H1 (cell line): ENCODE data around the gene NEUROD1.

ENCODE experiments used
- ATF3 ChIP-seq: IDR thresholded peaks from 2 replicates; pipeline ENCODE4 v1.6.1; 2011; ENCODE audit warnings: low read depth, mild to moderate bottlenecking, low read length; ENCODE audit not compliant: insufficient read depth
- CTCF ChIP-seq, 3 experiments: IDR thresholded peaks; 1 replicate in 2 of 3; 2 replicates in 1 of 3; pipeline versions ENCODE4 v1.5.1 to v1.6.1; 2011; ENCODE audit warnings: low read length in 3 of 3, mild to moderate bottlenecking in 3 of 3, inconsistent platforms in 2 of 3, low read depth in 1 of 3, moderate library complexity in 1 of 3; ENCODE audit not compliant: insufficient read depth in 1 of 3; ENCODE audit errors: control extremely low read depth in 1 of 3
- POLR2A ChIP-seq, 2 experiments: IDR thresholded peaks; 1 replicate in 1 of 2; 2 replicates in 1 of 2; pipeline ENCODE4 v1.6.1; 2011; ENCODE audit warnings: low read depth in 2 of 2, low read length in 2 of 2, mild to moderate bottlenecking in 2 of 2; ENCODE audit errors: control extremely low read depth in 1 of 2
- POLR2AphosphoS5 ChIP-seq: IDR thresholded peaks from 2 replicates; pipeline ENCODE4 v1.6.1; 2011; ENCODE audit warnings: low read depth, low read length

- TF ChIP-seq POLR2A (IDR thresholded peaks at IDR 0.05; ENCODE audit: control extremely low read depth in 1 of 2, low read depth in 2 of 2, low read length in 2 of 2) (no peak), POLR2AphosphoS5 (no peak), ATF3 (no peak), CTCF (IDR thresholded peaks at IDR 0.05; ENCODE audit: control extremely low read depth in 1 of 3, insufficient read depth in 1 of 3, low read depth in 1 of 3, low read length in 3 of 3) (no peak)
These were observed 43.4 kb upstream of the NEUROD1 start for GRCh38 chr2:181723731-181724130.
